ENCODE data around the gene SHROOM2. TPM values are rescaled to one million over a fixed set of nuclear protein-coding genes. Genes with fewer than 3 reads are reported as not detected.
A peak's percentile ranks its signal among the peaks of the same experiment; 100 is the strongest.

The SHROOM2 gene
- total and polyA plus RNA-seq, 10 donors: 0.21 to 3.7 (median 1.6) TPM

DNA sequence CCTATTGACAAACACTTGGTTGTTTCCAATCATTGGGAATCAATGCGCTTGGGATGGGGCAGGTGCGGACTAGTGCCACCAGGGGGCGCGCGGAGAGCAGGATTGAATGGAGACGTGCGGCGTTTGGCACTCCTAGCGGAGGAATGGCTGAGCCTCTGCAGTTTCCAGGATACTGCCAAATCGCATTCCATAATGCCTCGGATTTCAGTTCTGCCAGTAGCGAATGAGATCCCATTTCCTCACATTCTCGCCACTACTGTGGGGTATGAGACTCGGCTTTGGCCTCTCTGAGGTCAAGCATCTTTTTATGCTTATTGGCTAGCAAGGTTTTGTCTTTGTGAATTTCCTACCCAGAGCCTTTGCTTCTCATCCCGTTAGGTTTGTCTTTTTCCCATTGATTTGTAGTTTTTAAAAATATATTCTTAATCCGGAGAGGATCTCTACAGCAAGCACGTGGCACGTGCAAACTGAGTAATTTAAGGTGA lies 209.7 kb downstream of the SHROOM2 start:
- Histone ChIP-seq H3K27me3 (replicated peaks in 1 of 7) (no peaks in the 10 kb centered on the region), H3K36me3 (no peaks in the 10 kb centered on the region), H3K27ac (no peak overlapping the region), H3K4me3 (no peak overlapping the region), H3K4me1 (peaks cover 0 to 8% (median 0%) of the 10 kb centered on the region in 6 donors), H3K9me3 (no peaks in the 10 kb centered on the region)
- 22 to 30% (median 27%) methylated on average over 14 to 18 of the region's 18 CpGs for WGBS, 5 donors
- no peak for TF ChIP-seq POLR2A (IDR thresholded peaks at IDR 0.05)
- TF ChIP-seq, protein P1, sequence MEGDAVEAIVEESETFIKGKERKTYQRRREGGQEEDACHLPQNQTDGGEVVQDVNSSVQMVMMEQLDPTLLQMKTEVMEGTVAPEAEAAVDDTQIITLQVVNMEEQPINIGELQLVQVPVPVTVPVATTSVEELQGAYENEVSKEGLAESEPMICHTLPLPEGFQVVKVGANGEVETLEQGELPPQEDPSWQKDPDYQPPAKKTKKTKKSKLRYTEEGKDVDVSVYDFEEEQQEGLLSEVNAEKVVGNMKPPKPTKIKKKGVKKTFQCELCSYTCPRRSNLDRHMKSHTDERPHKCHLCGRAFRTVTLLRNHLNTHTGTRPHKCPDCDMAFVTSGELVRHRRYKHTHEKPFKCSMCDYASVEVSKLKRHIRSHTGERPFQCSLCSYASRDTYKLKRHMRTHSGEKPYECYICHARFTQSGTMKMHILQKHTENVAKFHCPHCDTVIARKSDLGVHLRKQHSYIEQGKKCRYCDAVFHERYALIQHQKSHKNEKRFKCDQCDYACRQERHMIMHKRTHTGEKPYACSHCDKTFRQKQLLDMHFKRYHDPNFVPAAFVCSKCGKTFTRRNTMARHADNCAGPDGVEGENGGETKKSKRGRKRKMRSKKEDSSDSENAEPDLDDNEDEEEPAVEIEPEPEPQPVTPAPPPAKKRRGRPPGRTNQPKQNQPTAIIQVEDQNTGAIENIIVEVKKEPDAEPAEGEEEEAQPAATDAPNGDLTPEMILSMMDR (IDR thresholded peaks at IDR 0.05 in 8 of 11, conservative IDR thresholded peaks at IDR 0.05 in 3 of 11): peak; percentile 76 to 98 (median 90)
- peak; percentile 62 to 82 (median 76) for TF ChIP-seq POLR2AphosphoS5 (IDR thresholded peaks at IDR 0.05)
- peak; percentile 93 for DNase-seq
- intact Hi-C loops (cut with DNase I; ENCODE audit: low total_unique reads): loop anchor here (2.0 kb wide), 1 partner anchor 123 kb away; no protein-coding TSS in a partner anchor

DNA sequence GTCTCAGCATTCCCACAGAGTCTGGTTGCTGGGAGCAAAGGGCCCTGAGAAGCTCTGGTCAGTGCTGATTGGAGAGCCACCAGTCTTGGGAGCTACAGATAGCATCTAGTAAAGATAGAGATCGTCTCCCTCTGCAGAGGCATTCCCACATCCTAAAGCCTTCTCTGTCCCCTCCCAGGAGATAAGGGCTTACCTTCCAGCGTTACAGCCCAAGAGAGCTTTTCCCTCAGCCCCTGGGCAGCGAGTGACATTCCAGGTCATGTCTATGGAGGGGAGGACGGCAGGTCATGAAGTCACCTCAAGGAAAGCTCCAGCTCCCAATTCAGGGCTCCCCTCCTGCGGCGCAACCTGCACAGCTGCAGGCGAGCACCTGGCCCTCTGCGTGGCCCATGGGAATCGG lies 210.8 kb downstream of the SHROOM2 start:
- no peak overlapping the region for H3K4me3 ChIP-seq
- WGBS, 5 donors: 89 to 97% (median 95%) methylated on average over 5 to 9 of the region's 9 CpGs; no CpG with 5 or more reads in 1 of the 5 donors
- TF ChIP-seq POLR2A (IDR thresholded peaks at IDR 0.05): no peak
- TF ChIP-seq, protein P1 (IDR thresholded peaks at IDR 0.05 in 8 of 11, conservative IDR thresholded peaks at IDR 0.05 in 3 of 11): no peak
- no peak for TF ChIP-seq POLR2AphosphoS5 (IDR thresholded peaks at IDR 0.05)
- H3K27me3 ChIP-seq (replicated peaks in 1 of 7): no peaks in the 10 kb centered on the region
- H3K36me3 ChIP-seq: no peaks in the 10 kb centered on the region
- DNase-seq: no peak
- H3K27ac ChIP-seq: no peak overlapping the region
- H3K4me1 ChIP-seq: peaks cover 0 to 8% (median 0%) of the 10 kb centered on the region in 6 donors
- intact Hi-C loops (cut with DNase I; ENCODE audit: low total_unique reads): no loop called here
- H3K9me3 ChIP-seq: no peaks in the 10 kb centered on the region

DNA sequence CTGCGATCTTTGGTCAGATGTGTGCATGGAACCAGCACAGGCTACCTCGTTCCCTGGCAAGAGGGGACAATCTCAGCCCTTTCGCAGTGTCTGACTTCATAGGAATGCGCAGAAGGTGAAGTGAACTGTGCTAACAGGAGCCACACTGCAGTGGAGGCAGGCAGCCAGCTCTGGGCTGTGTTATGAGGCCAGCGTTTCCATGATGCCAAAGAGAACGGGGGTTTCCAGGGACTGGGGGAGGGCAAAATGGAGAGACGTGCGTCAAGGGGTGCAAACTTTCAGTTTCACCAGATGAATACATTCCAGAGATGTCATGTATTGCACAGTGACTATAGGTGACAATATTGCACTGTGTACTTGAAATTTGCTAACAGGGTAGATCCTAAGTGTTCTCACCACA lies 211.3 kb downstream of the SHROOM2 start:
- DNase-seq: no peak
- Histone ChIP-seq H3K36me3 (no peaks in the 10 kb centered on the region), H3K27ac (no peak overlapping the region), H3K27me3 (replicated peaks in 1 of 7) (no peaks in the 10 kb centered on the region), H3K4me3 (no peak overlapping the region), H3K4me1 (peaks cover 0 to 8% (median 0%) of the 10 kb centered on the region in 6 donors), H3K9me3 (no peaks in the 10 kb centered on the region)
- TF ChIP-seq POLR2AphosphoS5 (IDR thresholded peaks at IDR 0.05) (no peak), POLR2A (IDR thresholded peaks at IDR 0.05) (no peak)
- intact Hi-C loops (cut with DNase I; ENCODE audit: low total_unique reads): no loop called here
- WGBS, 5 donors: 73 to 82% (median 76%) methylated on average over 3 to 8 of the region's 8 CpGs

Small RNA genes lying within 50 kb of the gene (small RNA-seq; reads per million reads assigned to genes)
- 0 reads per million in 4 donors for gene RF00019

Other genes starting within 250 kb of the SHROOM2 start
- not detected for gene GPR143, start 20.6 kb upstream of the SHROOM2 start, total RNA-seq
- gene GPR143, start 20.6 kb upstream of the SHROOM2 start, polyA plus RNA-seq: under 1 TPM in 1 of 3 donors, not detected in 2; 0.17 TPM
- not detected for gene CLDN34, start 180.9 kb downstream of the SHROOM2 start, total RNA-seq
- not detected for gene CLDN34, start 180.9 kb downstream of the SHROOM2 start, polyA plus RNA-seq